ENCODE results near the gene LIN7A. TPM values are rescaled to one million over a fixed set of nuclear protein-coding genes. Genes with fewer than 3 reads are reported as not detected.

The LIN7A gene
- total and polyA plus RNA-seq, 3 experiments from 2014 or later = not detected

DNA sequence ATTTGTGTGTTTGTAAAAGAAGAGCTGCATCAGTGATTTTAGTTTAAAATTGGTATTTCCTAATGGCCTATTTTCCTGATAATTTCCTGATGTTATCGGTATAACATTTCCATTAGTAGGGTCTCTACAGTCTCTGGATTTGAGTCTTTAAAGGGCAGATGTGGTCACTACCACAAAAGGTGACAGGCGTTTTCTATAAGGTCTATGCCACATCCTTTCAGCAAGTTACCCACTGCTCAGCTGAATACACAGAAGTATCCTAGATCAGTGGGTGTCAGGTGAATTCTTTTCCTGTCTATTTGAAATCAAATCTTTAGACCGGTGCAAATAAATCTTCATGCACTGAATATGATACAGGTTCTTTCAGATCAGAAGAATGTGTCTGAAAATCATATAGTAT, 90.2 kb downstream of the LIN7A start:
- CTCF ChIA-PET = no interaction called here
- Histone ChIP-seq H3K9me3 (ENCODE audit: low read length) (no peaks in the 10 kb centered on the region), H3K4me3 (ENCODE audit: low read length) (no peak overlapping the region), H3K27me3 (ENCODE audit: insufficient read depth, low read length, poor library complexity, severe bottlenecking) (no peaks in the 10 kb centered on the region), H3K36me3 (ENCODE audit: insufficient read depth, low read length) (no peaks in the 10 kb centered on the region), H3K27ac (ENCODE audit: low read depth, low read length) (no peak overlapping the region), H3K4me1 (ENCODE audit: insufficient read depth, low read length) (no peaks in the 10 kb centered on the region)
- Mint-ChIP-seq H3K36me3 (no peaks in the 10 kb centered on the region), H3K4me1 (no peaks in the 10 kb centered on the region), H3K4me3 (no peak overlapping the region), H3K27me3 (no peaks in the 10 kb centered on the region), H3K9me3 (peaks cover 0 to 2% (median 0%) of the 10 kb centered on the region in 5 donors), H3K27ac (no peak overlapping the region)
- no peak for DNase-seq
- POLR2A ChIA-PET = no interaction called here

DNA sequence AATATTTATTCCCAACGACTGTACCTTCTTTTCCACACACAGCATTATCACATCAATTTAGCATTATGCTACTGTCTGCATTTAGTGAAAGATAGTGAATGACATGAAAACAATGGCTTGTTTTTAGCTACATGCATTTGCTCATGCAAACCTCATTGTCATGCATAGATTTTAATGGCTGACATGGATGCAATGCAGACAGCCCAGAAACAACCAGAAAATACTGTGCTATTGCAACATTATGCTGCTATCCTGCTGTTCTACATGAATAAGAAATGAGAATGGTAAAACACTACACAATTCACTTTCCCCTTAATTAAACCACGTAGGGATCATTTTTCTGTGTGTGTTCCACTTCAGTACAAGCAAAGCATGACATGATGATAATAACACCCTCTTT, 90.8 kb downstream of the LIN7A start:
- ChIA-PET CTCF (no interaction called here), POLR2A (no interaction called here)
- Mint-ChIP-seq H3K4me1 (no peaks in the 10 kb centered on the region), H3K36me3 (no peaks in the 10 kb centered on the region), H3K4me3 (no peak overlapping the region), H3K27ac (no peak overlapping the region), H3K27me3 (no peaks in the 10 kb centered on the region), H3K9me3 (peaks cover 0 to 2% (median 0%) of the 10 kb centered on the region in 5 donors)
- H3K36me3 ChIP-seq (ENCODE audit: insufficient read depth, low read length) = no peaks in the 10 kb centered on the region
- H3K27ac ChIP-seq (ENCODE audit: low read depth, low read length) = no peak overlapping the region
- H3K9me3 ChIP-seq (ENCODE audit: low read length) = no peaks in the 10 kb centered on the region
- H3K4me3 ChIP-seq (ENCODE audit: low read length) = no peak overlapping the region
- H3K27me3 ChIP-seq (ENCODE audit: insufficient read depth, low read length, poor library complexity, severe bottlenecking) = no peaks in the 10 kb centered on the region
- no peaks in the 10 kb centered on the region for H3K4me1 ChIP-seq (ENCODE audit: insufficient read depth, low read length)
- DNase-seq = no peak

DNA sequence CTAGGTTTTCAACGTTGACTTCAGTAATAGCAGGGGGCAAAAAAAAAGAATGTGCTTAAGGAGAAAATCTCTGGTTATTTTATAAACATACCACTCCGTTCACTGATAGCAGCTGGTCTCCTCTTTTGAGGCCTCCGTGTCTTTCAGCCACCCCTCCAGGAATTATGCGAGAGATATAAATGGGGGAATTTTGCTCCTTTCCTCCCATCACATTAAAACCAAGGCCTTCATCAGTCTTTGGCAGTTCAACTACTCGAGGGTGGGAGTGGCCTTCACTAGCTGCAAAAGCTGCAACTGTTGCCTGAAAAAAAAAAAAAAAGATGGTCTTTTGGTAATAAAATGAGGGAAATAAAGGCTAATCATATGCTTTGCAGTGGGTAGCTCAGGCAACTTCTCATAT, 92.1 kb downstream of the LIN7A start:
- H3K4me3 ChIP-seq (ENCODE audit: low read length) = no peak overlapping the region
- Mint-ChIP-seq H3K27me3 (no peaks in the 10 kb centered on the region), H3K27ac (no peak overlapping the region), H3K36me3 (no peaks in the 10 kb centered on the region), H3K4me1 (no peaks in the 10 kb centered on the region), H3K9me3 (peaks cover 0 to 5% (median 0%) of the 10 kb centered on the region in 5 donors), H3K4me3 (no peak overlapping the region)
- H3K27me3 ChIP-seq (ENCODE audit: insufficient read depth, low read length, poor library complexity, severe bottlenecking) = no peaks in the 10 kb centered on the region
- H3K9me3 ChIP-seq (ENCODE audit: low read length) = no peaks in the 10 kb centered on the region
- ChIA-PET CTCF (no interaction called here), POLR2A (no interaction called here)
- no peaks in the 10 kb centered on the region for H3K4me1 ChIP-seq (ENCODE audit: insufficient read depth, low read length)
- no peak for DNase-seq
- H3K36me3 ChIP-seq (ENCODE audit: insufficient read depth, low read length) = no peaks in the 10 kb centered on the region
- H3K27ac ChIP-seq (ENCODE audit: low read depth, low read length) = no peak overlapping the region

DNA sequence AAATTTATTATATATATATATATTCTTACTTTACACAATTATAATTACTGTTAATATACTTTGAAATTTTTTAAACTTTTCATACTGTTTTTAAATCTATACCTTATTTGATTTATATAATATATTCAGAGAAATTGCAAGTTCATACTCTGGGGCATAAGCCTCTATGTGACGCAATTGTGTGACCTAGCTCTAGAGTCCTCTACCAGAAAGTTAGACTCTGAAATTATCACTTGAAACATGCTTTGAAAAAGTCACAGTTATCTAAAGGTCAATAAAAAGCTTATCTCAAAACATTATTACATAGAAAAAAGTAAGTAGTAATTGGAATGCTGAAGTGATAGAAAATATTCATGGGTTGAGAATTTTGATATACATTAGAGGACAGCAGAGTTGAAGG, 93.8 kb downstream of the LIN7A start:
- H3K4me1 Mint-ChIP-seq = no peaks in the 10 kb centered on the region

DNA sequence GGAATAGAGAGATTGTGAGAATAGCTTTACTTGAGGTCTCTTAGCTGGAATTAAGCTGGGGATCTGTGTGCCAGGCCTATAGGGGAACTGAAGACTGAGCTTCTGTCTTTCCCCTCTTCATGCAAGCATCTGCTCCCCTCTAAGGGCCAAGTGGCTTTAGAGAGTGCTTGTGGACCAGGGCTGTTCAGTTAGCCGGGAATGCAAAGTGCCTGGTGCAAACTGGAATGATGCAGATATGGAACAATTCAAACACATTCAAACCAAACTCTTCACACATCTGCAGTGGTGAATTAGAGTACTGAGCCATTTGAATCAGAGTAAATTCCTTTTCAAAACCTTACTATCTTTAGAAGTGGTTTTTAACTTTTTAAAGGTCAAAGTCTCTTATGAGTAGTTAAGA, 99.0 kb downstream of the LIN7A start:
- POLR2A ChIA-PET = no interaction called here

More for the DNA sequence above, 93.8 kb downstream of the LIN7A start:
- no peak overlapping the region for H3K27ac Mint-ChIP-seq
- H3K4me1 ChIP-seq (ENCODE audit: insufficient read depth, low read length) = no peaks in the 10 kb centered on the region
- peaks cover 0 to 5% (median 0%) of the 10 kb centered on the region in 5 donors for H3K9me3 Mint-ChIP-seq
- no peak overlapping the region for H3K27ac ChIP-seq (ENCODE audit: low read depth, low read length)
- H3K4me3 ChIP-seq (ENCODE audit: low read length) = no peak overlapping the region
- CTCF ChIA-PET = no interaction called here
- no peaks in the 10 kb centered on the region for H3K9me3 ChIP-seq (ENCODE audit: low read length)
- H3K36me3 Mint-ChIP-seq = no peaks in the 10 kb centered on the region
- H3K27me3 Mint-ChIP-seq = no peaks in the 10 kb centered on the region
- no peak overlapping the region for H3K4me3 Mint-ChIP-seq
- POLR2A ChIA-PET = no interaction called here
- H3K27me3 ChIP-seq (ENCODE audit: insufficient read depth, low read length, poor library complexity, severe bottlenecking) = no peaks in the 10 kb centered on the region
- DNase-seq = no peak
- no peaks in the 10 kb centered on the region for H3K36me3 ChIP-seq (ENCODE audit: insufficient read depth, low read length)

DNA sequence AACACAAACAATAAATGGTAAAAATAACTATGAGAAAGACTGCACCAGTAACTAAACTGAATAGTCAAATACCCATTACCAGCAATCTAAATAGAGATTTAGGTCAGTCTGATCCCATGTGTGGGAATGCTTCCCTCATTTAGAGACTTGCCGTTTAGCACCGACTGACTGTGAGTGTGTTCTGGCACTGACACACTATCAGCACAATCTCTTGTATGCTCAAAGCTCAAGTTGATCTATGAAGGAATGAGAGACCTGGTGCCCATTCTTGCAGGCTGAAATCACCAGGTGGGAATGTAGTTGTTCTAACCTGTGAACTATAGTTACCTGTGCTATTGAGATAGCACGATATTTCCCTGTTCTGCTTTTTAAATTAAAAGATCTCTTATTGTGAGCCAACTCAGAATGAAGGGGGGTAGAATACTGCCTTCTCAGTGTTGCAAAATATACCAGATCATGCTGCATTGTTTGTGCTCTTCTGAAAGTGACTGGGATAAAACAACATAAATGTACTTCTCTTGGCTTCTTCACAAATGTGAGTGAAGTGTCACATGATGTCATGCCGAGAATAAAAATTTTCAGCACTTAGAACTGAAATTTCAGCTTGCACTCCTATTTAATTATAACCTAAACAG, 99.6 kb downstream of the LIN7A start:
- POLR2A ChIA-PET = no interaction called here

More for the DNA sequence above, 99.0 kb downstream of the LIN7A start:
- no peaks in the 10 kb centered on the region for H3K27me3 ChIP-seq (ENCODE audit: insufficient read depth, low read length, poor library complexity, severe bottlenecking)
- Mint-ChIP-seq H3K4me3 (no peak overlapping the region), H3K9me3 (peaks cover 2 to 5% (median 2%) of the 10 kb centered on the region in 5 donors), H3K27ac (no peak overlapping the region), H3K4me1 (no peaks in the 10 kb centered on the region), H3K27me3 (no peaks in the 10 kb centered on the region), H3K36me3 (no peaks in the 10 kb centered on the region)
- no peak for DNase-seq
- no peak overlapping the region for H3K27ac ChIP-seq (ENCODE audit: low read depth, low read length)
- H3K4me3 ChIP-seq (ENCODE audit: low read length) = no peak overlapping the region
- CTCF ChIA-PET = no interaction called here
- H3K4me1 ChIP-seq (ENCODE audit: insufficient read depth, low read length) = no peaks in the 10 kb centered on the region
- H3K9me3 ChIP-seq (ENCODE audit: low read length) = no peaks in the 10 kb centered on the region
- H3K36me3 ChIP-seq (ENCODE audit: insufficient read depth, low read length) = no peaks in the 10 kb centered on the region

DNA sequence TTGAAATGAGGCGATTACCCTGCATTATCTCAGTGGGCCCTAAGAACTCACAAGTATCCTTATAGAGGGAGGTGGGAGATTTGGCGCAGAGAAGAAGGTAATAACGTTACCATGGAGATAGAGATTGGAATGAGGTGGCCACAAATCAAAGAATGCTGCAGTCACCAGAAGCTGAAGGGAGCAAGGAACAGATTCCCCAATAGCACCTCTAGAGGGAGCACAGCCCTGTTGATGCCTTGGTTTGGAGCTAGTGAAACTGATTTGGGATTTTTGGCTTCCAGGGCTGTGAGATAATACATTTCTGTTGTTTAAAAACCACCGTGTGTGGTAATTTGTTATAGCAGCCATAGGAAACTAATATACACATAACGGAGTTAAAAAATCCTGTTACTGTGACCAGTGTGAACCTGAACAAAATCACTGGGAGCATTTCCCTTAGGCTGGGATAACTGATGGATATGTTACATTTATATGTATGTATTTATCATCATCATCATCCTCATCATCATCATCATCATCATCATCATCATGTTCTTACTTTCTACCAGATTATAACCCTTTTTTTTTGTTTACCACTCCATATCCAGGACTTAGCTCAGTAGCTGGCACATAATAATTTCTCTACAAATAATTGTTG, 100.3 kb downstream of the LIN7A start:
- Mint-ChIP-seq H3K36me3 (no peaks in the 10 kb centered on the region), H3K9me3 (peaks cover 2 to 10% (median 4%) of the 10 kb centered on the region in 5 donors), H3K4me1 (no peaks in the 10 kb centered on the region), H3K27ac (no peak overlapping the region), H3K27me3 (peaks cover 0 to 2% of the 10 kb centered on the region in 2 donors), H3K4me3 (no peak overlapping the region)
- H3K27me3 ChIP-seq (ENCODE audit: insufficient read depth, low read length, poor library complexity, severe bottlenecking) = no peaks in the 10 kb centered on the region
- DNase-seq = no peak
- ChIA-PET POLR2A (no interaction called here), CTCF (no interaction called here)
- no peak overlapping the region for H3K4me3 ChIP-seq (ENCODE audit: low read length)
- H3K27ac ChIP-seq (ENCODE audit: low read depth, low read length) = no peak overlapping the region
- H3K36me3 ChIP-seq (ENCODE audit: insufficient read depth, low read length) = no peaks in the 10 kb centered on the region
- H3K4me1 ChIP-seq (ENCODE audit: insufficient read depth, low read length) = no peaks in the 10 kb centered on the region
- no peaks in the 10 kb centered on the region for H3K9me3 ChIP-seq (ENCODE audit: low read length)

More for the DNA sequence above, 99.6 kb downstream of the LIN7A start:
- Histone ChIP-seq H3K9me3 (ENCODE audit: low read length) (no peaks in the 10 kb centered on the region), H3K27ac (ENCODE audit: low read depth, low read length) (no peak overlapping the region), H3K4me1 (ENCODE audit: insufficient read depth, low read length) (no peaks in the 10 kb centered on the region), H3K27me3 (ENCODE audit: insufficient read depth, low read length, poor library complexity, severe bottlenecking) (no peaks in the 10 kb centered on the region), H3K4me3 (ENCODE audit: low read length) (no peak overlapping the region), H3K36me3 (ENCODE audit: insufficient read depth, low read length) (no peaks in the 10 kb centered on the region)
- peaks cover 2 to 10% (median 4%) of the 10 kb centered on the region in 5 donors for H3K9me3 Mint-ChIP-seq
- no peaks in the 10 kb centered on the region for H3K4me1 Mint-ChIP-seq
- no peak overlapping the region for H3K4me3 Mint-ChIP-seq
- H3K36me3 Mint-ChIP-seq = no peaks in the 10 kb centered on the region
- no peak overlapping the region for H3K27ac Mint-ChIP-seq
- CTCF ChIA-PET = no interaction called here
- DNase-seq = no peak
- H3K27me3 Mint-ChIP-seq = peaks cover 0 to 2% of the 10 kb centered on the region in 2 donors

DNA sequence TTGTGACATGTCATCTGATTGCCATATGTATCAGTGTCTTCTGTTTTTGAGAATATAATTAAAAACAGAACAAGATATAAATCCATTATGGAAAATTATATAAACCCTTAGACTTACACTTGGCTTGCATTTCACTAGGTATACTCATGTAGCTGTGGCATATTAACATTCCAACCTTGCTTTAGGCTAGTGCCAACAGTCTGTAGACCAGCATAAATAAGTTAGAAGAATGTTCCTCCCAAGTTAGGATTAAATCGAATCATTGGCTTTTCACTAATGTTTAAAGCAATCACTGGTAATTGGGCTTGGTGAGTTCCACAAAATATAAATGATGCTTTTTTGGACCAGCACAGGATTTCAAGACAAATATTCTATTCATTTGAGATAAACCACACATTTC, 103.0 kb downstream of the LIN7A start:
- Histone ChIP-seq H3K4me1 (ENCODE audit: insufficient read depth, low read length) (no peaks in the 10 kb centered on the region), H3K27ac (ENCODE audit: low read depth, low read length) (no peak overlapping the region), H3K27me3 (ENCODE audit: insufficient read depth, low read length, poor library complexity, severe bottlenecking) (no peaks in the 10 kb centered on the region), H3K36me3 (ENCODE audit: insufficient read depth, low read length) (no peaks in the 10 kb centered on the region), H3K9me3 (ENCODE audit: low read length) (no peaks in the 10 kb centered on the region), H3K4me3 (ENCODE audit: low read length) (no peak overlapping the region)
- H3K36me3 Mint-ChIP-seq = no peaks in the 10 kb centered on the region
- no peak overlapping the region for H3K4me3 Mint-ChIP-seq
- CTCF ChIA-PET = no interaction called here
- H3K4me1 Mint-ChIP-seq = no peaks in the 10 kb centered on the region
- peaks cover 0 to 2% of the 10 kb centered on the region in 2 donors for H3K27me3 Mint-ChIP-seq
- POLR2A ChIA-PET = no interaction called here
- H3K27ac Mint-ChIP-seq = no peak overlapping the region
- no peak for DNase-seq
- peaks cover 0 to 18% (median 2%) of the 10 kb centered on the region in 5 donors for H3K9me3 Mint-ChIP-seq

Data from CD8-positive, alpha-beta memory T cell (primary cell).